ENCODE results near the gene SWT1.

SWT1 gene

DNA sequence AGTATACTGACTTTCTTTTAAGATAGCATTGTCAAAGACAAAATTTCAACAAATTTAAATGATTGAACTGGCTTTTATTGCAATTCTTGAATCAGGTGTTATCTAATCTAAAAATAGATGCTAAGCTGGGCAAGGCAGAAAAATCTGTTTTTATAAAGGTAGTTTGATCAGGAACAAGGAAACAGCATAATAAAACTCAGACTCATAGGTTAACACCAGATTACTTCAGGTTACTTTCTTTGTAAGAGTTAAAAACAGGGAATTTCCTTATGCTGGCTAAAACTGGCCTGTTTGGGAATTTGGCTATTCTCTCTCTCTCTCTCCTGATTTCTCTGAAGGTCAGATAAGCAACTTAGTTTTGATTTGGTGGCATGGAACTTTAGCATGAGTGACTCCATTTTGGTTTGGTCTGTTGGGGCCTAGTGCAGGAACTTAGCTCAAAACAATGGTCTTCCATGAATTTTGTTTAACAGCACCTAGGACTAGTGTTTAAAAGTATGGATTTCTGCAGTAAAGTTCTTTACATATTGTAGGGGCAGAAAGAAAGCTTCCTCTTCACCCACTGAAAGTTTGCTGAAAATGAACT, 184.3 kb downstream of the SWT1 start:
- no peak overlapping the region for H3K4me3 ChIP-seq (ENCODE audit: low read depth, low read length)
- DNase-seq (ENCODE audit: low read depth) = no peak
- TF ChIP-seq, protein P1, sequence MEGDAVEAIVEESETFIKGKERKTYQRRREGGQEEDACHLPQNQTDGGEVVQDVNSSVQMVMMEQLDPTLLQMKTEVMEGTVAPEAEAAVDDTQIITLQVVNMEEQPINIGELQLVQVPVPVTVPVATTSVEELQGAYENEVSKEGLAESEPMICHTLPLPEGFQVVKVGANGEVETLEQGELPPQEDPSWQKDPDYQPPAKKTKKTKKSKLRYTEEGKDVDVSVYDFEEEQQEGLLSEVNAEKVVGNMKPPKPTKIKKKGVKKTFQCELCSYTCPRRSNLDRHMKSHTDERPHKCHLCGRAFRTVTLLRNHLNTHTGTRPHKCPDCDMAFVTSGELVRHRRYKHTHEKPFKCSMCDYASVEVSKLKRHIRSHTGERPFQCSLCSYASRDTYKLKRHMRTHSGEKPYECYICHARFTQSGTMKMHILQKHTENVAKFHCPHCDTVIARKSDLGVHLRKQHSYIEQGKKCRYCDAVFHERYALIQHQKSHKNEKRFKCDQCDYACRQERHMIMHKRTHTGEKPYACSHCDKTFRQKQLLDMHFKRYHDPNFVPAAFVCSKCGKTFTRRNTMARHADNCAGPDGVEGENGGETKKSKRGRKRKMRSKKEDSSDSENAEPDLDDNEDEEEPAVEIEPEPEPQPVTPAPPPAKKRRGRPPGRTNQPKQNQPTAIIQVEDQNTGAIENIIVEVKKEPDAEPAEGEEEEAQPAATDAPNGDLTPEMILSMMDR (IDR thresholded peaks at IDR 0.05; ENCODE audit: insufficient read depth, low read depth, low read length, missing control alignments) = no peak
